Chondrocyte (in vitro differentiated cells): Measurements from ENCODE around the gene RMDN2. TPM values are rescaled to one million over a fixed set of nuclear protein-coding genes. Genes with fewer than 3 reads are reported as not detected.
"Not testable (repeated sequence)": the region's sequence is repeated elsewhere in the genome, so short reads cannot be mapped to it uniquely, and the experiment has no call there.

Experiments used
- DNase-seq: peaks from one replicate; pipeline ENCODE4 v3.0.0; 2021; ENCODE audit warnings: mixed read lengths, low spot score
- H3K27ac Mint-ChIP-seq: one replicate; pipeline ENCODE4 v1.8.0; 2021; ENCODE audit warnings: mild to moderate bottlenecking, moderate library complexity, mixed read lengths; ENCODE audit not compliant: unreplicated experiment
- H3K27me3 Mint-ChIP-seq: 2 replicates; pipeline ENCODE4 v1.8.0; 2021; ENCODE audit warnings: low read depth, mixed read lengths
- H3K36me3 Mint-ChIP-seq: 2 replicates; pipeline ENCODE4 v1.8.0; 2021; ENCODE audit warnings: low read depth, mixed read lengths
- H3K4me1 Mint-ChIP-seq: 2 replicates; pipeline ENCODE4 v1.8.0; 2021; ENCODE audit warnings: low read depth, mild to moderate bottlenecking, mixed read lengths
- H3K4me3 Mint-ChIP-seq: one replicate; pipeline ENCODE4 v1.8.0; 2021; ENCODE audit warnings: mild to moderate bottlenecking, moderate library complexity, mixed read lengths; ENCODE audit not compliant: unreplicated experiment
- H3K9me3 Mint-ChIP-seq: 2 replicates; pipeline ENCODE4 v1.8.0; 2021; ENCODE audit warnings: low read depth, mixed read lengths
- CTCF ChIP-seq: fragments of 200-600 bp; sonication (generic); IDR thresholded peaks from 2 replicates; pipeline ENCODE4 v1.5.0; 2021; ENCODE audit warnings: antibody characterized with exemption, mild to moderate bottlenecking, moderate library complexity
- total RNA-seq: library from RNA; stranded (reverse); gene quantifications from 3 replicates; pipeline ENCODE4 v1.2.1, GENCODE V29; 2021

RMDN2 gene
- total RNA-seq, 1 donor from 2014 or later, result 8.1 TPM

GRCh38 chr2:37987098-37987775 is 62.1 kb downstream of the RMDN2 start:
- Mint-ChIP-seq H3K27me3 (no peaks in the 10 kb centered on the region), H3K27ac (no peak overlapping the region), H3K36me3 (peaks cover 4% of the 10 kb centered on the region), H3K4me3 (no peak overlapping the region), H3K9me3 (peaks cover 8% of the 10 kb centered on the region), H3K4me1 (peaks cover 9% of the 10 kb centered on the region)
- no peak for DNase-seq
- TF ChIP-seq CTCF, result no peak

GRCh38 chr2:37992601-37993000 is 67.5 kb downstream of the RMDN2 start:
- H3K27me3 Mint-ChIP-seq, result no peaks in the 10 kb centered on the region
- H3K27ac Mint-ChIP-seq, result no peak overlapping the region
- TF ChIP-seq CTCF, result no peak
- no peaks in the 10 kb centered on the region for H3K36me3 Mint-ChIP-seq
- no peaks in the 10 kb centered on the region for H3K4me1 Mint-ChIP-seq
- no peak for DNase-seq
- no peak overlapping the region for H3K4me3 Mint-ChIP-seq
- no peaks in the 10 kb centered on the region for H3K9me3 Mint-ChIP-seq

- H3K4me3 Mint-ChIP-seq, result no peak overlapping the region
- peak; percentile 69 for TF ChIP-seq CTCF
- no peak for DNase-seq
- H3K36me3 Mint-ChIP-seq, result no peaks in the 10 kb centered on the region
- H3K4me1 Mint-ChIP-seq, result no peaks in the 10 kb centered on the region
- H3K27ac Mint-ChIP-seq, result no peak overlapping the region
- no peaks in the 10 kb centered on the region for H3K27me3 Mint-ChIP-seq
- no peaks in the 10 kb centered on the region for H3K9me3 Mint-ChIP-seq
Observed at GRCh38 chr2:37993143-37993542, 68.1 kb downstream of the RMDN2 start.

- Mint-ChIP-seq H3K4me3 (no peak overlapping the region), H3K9me3 (peaks cover 7% of the 10 kb centered on the region), H3K36me3 (peaks cover 12% of the 10 kb centered on the region), H3K27me3 (no peaks in the 10 kb centered on the region), H3K27ac (no peak overlapping the region), H3K4me1 (no peaks in the 10 kb centered on the region)
- no peak for DNase-seq
- TF ChIP-seq CTCF, result no peak
Observed at GRCh38 chr2:37997629-37998028, 72.5 kb downstream of the RMDN2 start.

- Mint-ChIP-seq H3K4me3 (no peak overlapping the region), H3K9me3 (peaks cover 7% of the 10 kb centered on the region), H3K36me3 (peaks cover 14% of the 10 kb centered on the region), H3K27ac (no peak overlapping the region), H3K4me1 (no peaks in the 10 kb centered on the region), H3K27me3 (no peaks in the 10 kb centered on the region)
- TF ChIP-seq CTCF, result no peak
- no peak for DNase-seq
Observed at GRCh38 chr2:38000485-38001222, 75.6 kb downstream of the RMDN2 start.

- not testable (repeated sequence) for H3K27ac Mint-ChIP-seq, H3K4me3 Mint-ChIP-seq, H3K27me3 Mint-ChIP-seq, DNase-seq, H3K9me3 Mint-ChIP-seq
- H3K36me3 Mint-ChIP-seq, result peaks cover 19% of the 10 kb centered on the region
- peaks cover 31% of the 10 kb centered on the region for H3K4me1 Mint-ChIP-seq
Observed at GRCh38 chr2:38010187-38010586, 85.1 kb downstream of the RMDN2 start.
